Mucosa of descending colon (tissue), 3 donors: Measurements from ENCODE around the gene ULK3. TPM values are rescaled to one million over a fixed set of nuclear protein-coding genes. Genes with fewer than 3 reads are reported as not detected.

Experiments used
- ATAC-seq: fragments of 200-7000 bp; cut with Tn5 transposase; one replicate; pipeline ENCODE4 v1.9.1; 2020; ENCODE audit warnings: mild to moderate bottlenecking, moderate library complexity
- DNase-seq, 3 donors: peaks; one replicate each; pipeline ENCODE4 v3.0.0-alpha.2; 2020
- H3K36me3 ChIP-seq: fragments of 200-600 bp; one replicate; pipeline ENCODE4 v1.8.0; 2021; ENCODE audit warnings: low read depth, mild to moderate bottlenecking
- H3K4me1 ChIP-seq: fragments of 200-600 bp; one replicate; pipeline ENCODE4 v1.8.0; 2021; ENCODE audit warnings: low read depth, mild to moderate bottlenecking
- H3K4me3 ChIP-seq: fragments of 200-600 bp; one replicate; pipeline ENCODE4 v1.8.0; 2021; ENCODE audit warnings: mild to moderate bottlenecking
- H3K9me3 ChIP-seq: fragments of 200-600 bp; one replicate; pipeline ENCODE4 v1.8.0; 2021; ENCODE audit warnings: mild to moderate bottlenecking
- intact Hi-C, 2 donors: fragments of 100-400 bp; cut with DNase I in 1 of 2; cut with micrococcal nuclease in 1 of 2; formaldehyde crosslinking; loops; one replicate each; pipeline versions ENCODE4 v1.11.0 to v1.11.1; 2022; cut with DNase I, micrococcal nuclease
- total RNA-seq, 3 donors: library from RNA; stranded (reverse); fragmentation: NEBNext Ultra II Directional in 2 of 3; extraction: Animal tissue kit (Norgen Biotek cat#: 25700) in 2 of 3; gene quantifications; one replicate each; pipeline versions ENCODE4 v1.2.1 to v1.2.4, GENCODE V29; 2021 to 2023
- TF ChIP-seq, protein P1 (sequence below): fragments of 200-600 bp; IDR thresholded peaks from one replicate; pipeline ENCODE4 v1.8.0; 2022; ENCODE audit warnings: antibody characterized with exemption, mild to moderate bottlenecking
- donor health status: DM: no; HTN: no; CAD: no; lungs with moderate emphysema.
- donor health status: DM: no; HTN: no; CAD: no.
- donor health status: DM: no; HTN: yes; CAD: no.

The ULK3 gene
- total RNA-seq, 3 donors from 2014 or later, result 66.5 to 89.3 (median 73.1) TPM

DNA sequence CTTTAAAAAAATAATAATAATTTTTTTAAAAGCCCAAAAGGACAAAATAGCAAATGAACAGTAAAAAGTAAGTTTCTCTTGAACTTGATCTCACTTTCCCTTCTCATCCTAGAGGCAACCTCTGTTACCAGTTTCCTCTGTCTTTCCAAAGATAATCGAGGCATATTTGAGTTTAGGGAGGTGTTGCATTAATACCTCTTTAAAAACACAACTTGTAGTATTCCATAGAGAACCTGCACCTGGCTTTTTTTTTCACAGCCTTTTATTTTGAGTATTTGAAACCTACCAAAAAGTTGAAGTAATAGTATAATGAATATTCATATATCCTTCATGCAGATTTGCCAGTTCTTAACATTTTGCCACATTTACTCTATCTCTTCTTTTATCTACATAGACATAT is 51.9 kb downstream of the ULK3 start:
- Histone ChIP-seq H3K36me3 (no peaks in the 10 kb centered on the region), H3K4me1 (peaks cover 56% of the 10 kb centered on the region), H3K9me3 (no peaks in the 10 kb centered on the region), H3K4me3 (no peak overlapping the region)
- intact Hi-C loops, result no loop called here
- TF ChIP-seq, protein P1, sequence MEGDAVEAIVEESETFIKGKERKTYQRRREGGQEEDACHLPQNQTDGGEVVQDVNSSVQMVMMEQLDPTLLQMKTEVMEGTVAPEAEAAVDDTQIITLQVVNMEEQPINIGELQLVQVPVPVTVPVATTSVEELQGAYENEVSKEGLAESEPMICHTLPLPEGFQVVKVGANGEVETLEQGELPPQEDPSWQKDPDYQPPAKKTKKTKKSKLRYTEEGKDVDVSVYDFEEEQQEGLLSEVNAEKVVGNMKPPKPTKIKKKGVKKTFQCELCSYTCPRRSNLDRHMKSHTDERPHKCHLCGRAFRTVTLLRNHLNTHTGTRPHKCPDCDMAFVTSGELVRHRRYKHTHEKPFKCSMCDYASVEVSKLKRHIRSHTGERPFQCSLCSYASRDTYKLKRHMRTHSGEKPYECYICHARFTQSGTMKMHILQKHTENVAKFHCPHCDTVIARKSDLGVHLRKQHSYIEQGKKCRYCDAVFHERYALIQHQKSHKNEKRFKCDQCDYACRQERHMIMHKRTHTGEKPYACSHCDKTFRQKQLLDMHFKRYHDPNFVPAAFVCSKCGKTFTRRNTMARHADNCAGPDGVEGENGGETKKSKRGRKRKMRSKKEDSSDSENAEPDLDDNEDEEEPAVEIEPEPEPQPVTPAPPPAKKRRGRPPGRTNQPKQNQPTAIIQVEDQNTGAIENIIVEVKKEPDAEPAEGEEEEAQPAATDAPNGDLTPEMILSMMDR, result no peak
- DNase-seq, result no peak
- no peak for ATAC-seq

DNA sequence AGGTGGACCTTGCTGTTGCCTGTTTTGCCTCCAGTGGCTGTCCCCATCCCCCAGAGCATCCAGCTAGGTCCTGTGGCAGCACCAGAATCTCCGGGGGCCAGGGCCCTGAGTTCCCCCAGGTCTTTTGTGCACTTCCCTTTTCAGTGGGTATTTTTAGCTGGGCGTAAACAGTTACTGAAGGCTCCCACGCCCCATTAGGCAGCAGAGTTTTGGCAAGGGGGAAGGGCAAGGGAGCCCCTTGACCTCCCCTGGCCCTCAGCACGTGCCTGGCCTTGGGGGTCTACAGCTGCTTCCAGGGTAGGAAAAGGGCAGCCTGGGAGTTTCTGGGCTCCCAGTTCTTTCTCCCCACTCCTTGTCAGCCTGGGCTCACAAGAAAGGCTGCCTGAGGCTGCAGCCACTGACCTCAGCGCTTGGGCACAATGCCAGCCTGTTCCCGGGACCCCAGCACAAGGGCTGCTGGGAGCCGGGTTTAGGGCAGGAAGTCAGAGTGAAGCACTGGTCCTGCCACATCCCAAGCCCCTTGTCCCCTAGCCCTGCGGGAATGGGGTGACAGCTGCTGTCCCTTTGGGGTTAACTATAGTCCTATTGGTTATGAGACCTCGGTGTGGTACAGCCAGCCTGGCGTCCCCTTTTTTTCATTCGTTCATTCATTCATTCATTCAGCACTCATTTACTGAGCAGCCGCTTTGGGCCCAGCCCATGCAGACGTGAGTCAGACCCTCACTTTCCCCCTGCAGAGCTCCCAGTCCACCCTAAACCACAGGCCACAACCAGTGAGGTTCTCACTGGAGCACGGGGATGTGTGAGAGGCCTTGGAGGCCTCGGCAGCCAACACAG is 52.7 kb downstream of the ULK3 start:
- intact Hi-C loops, result no loop called here
- DNase-seq (peak; percentile 72 to 85 (median 74)), ATAC-seq (peak; percentile 1)
- H3K4me3 ChIP-seq, result no peak overlapping the region
- TF ChIP-seq, protein P1, result no peak
- H3K4me1 ChIP-seq, result peaks cover 56% of the 10 kb centered on the region
- H3K36me3 ChIP-seq, result no peaks in the 10 kb centered on the region
- no peaks in the 10 kb centered on the region for H3K9me3 ChIP-seq

DNA sequence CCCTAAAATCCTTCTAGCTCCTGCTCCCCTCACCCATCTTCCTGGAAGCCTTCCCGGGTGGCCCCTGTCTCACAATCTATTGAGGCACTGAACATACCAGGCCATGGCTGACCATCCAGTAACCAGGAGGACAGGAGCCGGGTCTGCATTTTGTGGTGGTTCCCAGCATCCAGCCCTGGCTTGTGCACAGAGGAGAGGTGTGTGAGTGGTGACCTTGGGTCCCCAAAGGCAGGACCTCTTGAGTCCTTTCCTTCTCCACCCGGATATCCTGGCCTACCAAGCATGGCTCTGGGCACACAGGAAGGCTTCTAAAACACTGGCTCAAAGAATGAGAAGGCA is 53.2 kb downstream of the ULK3 start:
- H3K4me1 ChIP-seq, result peaks cover 56% of the 10 kb centered on the region
- ATAC-seq (peak; percentile 8), DNase-seq (peak in 1 of 3 donors; percentile 45)
- no peak overlapping the region for H3K4me3 ChIP-seq
- no peaks in the 10 kb centered on the region for H3K36me3 ChIP-seq
- TF ChIP-seq, protein P1, result no peak
- intact Hi-C loops, result no loop called here
- no peaks in the 10 kb centered on the region for H3K9me3 ChIP-seq

DNA sequence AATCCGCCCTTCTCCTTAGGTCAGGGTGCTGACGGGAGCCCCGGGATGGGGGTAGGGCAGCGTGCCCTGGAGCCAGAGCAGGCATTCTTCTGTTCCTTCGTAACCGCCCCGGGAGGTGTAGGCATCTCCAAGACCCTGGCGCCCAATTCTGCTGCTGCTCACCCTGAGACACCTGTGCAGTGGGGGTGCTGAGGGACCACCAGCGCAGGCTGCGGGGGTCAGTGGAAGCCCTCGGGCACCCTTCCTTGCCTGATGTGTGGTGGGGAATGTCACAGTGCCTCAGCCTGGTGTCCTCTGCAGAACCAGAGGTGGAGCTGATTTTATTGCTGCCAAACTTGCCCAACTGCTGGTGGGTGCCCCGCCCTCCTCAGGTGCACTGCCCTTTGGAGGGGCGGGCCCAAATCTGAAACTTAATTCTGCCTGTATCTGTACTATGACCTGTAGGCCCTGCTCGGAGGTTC is 53.8 kb downstream of the ULK3 start:
- DNase-seq (peak; percentile 82 to 88 (median 84)), ATAC-seq (peak; percentile 78)
- TF ChIP-seq, protein P1, result no peak
- no peaks in the 10 kb centered on the region for H3K9me3 ChIP-seq
- intact Hi-C loops, result no loop called here
- H3K36me3 ChIP-seq, result no peaks in the 10 kb centered on the region
- H3K4me1 ChIP-seq, result peaks cover 61% of the 10 kb centered on the region
- no peak overlapping the region for H3K4me3 ChIP-seq

DNA sequence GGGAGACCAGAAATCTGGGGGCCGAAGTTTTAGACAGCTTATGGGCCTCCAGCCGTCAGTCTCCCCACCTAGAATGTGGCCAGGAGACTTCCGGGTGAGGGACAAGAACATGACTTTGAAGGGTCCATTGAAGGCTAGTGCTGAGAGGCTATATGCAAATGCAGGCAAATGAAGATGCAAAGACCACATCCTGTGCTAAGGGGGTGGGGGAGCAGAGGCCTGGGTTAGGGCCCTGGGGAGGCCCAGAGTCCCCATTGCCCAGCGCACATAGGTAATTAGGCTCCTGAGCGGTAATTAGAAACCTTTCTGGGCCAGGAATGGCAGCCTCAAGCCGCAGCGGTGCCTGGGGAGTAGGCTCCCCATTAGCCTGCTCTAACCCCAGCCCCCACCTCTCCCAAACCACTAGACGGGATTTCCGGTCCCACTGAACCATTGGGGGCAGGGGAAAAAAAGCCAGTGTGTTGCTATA is 54.2 kb downstream of the ULK3 start:
- no peaks in the 10 kb centered on the region for H3K36me3 ChIP-seq
- no peaks in the 10 kb centered on the region for H3K9me3 ChIP-seq
- intact Hi-C loops, result no loop called here
- no peak overlapping the region for H3K4me3 ChIP-seq
- H3K4me1 ChIP-seq, result peaks cover 66% of the 10 kb centered on the region
- ATAC-seq (peak; percentile 30), DNase-seq (peak; percentile 61 to 81 (median 62))
- TF ChIP-seq, protein P1, result no peak
